ENCODE data around the gene NTN1. TPM values are rescaled to one million over a fixed set of nuclear protein-coding genes. Genes with fewer than 3 reads are reported as not detected.
A peak's percentile ranks its signal among the peaks of the same experiment; 100 is the strongest.

NTN1 gene
- total RNA-seq, 1 donor = 1.1 TPM

DNA sequence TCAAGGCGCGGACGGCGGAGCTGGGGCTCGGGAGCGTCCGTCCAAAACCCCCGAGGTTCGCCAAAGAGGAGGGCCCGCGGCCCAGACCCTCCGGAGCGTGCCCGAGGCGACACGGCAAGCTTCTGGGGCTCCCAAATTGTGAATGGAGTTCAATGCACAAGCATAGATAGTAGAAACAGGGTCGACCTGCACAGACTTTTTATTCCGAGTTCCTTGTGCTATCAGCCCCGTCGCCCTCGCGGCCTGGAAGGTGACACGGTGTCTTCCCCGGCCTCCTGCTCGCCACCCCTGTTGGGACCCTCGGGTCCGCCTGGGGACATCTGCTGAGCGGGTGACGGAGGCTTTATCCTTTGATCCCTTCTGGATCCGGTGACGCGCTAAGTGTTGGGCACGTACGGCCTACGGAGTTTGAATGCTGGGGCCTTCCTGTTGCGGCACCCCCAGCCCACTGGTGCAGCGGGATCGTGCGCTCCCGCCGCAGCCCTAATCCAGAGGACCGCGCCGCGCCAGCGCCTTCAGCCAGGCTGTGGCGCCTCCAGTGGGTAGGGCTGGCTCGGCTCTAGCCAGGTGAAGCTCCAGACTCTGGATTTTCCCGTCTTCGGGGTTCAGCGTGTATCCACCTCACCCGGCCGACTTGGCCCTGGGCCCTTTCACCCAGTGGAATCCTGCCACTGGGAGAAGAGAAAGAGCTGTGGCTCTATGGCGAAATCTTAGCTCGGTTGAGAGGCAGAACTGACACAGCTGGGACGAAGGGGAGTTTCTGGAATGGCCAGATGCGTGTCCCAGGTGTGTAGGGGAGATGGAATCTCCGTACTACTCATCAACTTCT lies 17.0 kb upstream of the NTN1 start:
- DNase-seq (ENCODE audit: low read depth in 2 of 3, low spot score in 2 of 3) = no peak

DNA sequence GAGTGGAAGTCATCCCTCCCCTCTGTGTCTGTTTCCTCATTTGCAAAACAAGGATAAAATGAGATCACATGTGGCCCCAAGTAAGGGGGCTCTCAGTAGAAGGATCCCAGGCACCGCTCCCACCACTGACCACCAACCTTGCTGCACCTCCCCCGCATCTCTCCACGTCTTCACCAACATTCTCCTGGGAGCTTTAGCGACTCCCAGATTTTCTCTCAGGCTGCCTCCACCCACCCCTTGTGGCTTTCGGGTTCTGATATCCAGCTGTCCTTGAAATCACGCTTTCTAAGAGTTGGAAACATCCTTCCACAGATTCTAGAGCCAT lies 16.4 kb upstream of the NTN1 start:
- DNase-seq (ENCODE audit: low read depth in 2 of 3, low spot score in 2 of 3) = no peak

DNA sequence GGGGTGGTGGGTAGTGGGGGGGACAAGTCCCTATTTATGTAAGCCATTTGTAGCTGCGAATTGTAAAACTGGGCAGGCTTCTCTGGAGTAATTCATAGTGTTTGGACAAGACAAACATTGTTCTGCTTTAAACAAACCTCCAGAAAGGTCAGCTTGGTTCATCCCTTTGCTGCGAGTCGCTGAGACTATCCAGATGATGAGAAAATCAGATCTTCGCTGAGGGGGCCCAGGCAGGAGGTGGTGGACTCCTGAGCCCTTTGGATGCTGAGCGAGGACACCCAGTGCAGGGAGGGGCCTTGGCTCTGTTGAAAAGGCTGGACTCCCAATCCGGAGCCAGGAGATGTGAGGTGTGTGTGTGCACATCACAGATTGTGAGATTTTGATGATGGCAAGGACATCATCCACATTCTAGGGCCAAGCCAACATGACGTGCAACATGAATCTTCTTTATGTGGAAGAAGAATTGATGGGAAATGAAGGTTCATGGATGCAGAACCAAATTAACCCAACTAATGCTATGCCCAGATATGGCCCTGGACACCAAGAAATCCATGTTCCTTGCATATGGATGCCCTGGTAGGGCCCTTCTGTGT lies 15.0 kb upstream of the NTN1 start:
- no peak for DNase-seq (ENCODE audit: low read depth in 2 of 3, low spot score in 2 of 3)

DNA sequence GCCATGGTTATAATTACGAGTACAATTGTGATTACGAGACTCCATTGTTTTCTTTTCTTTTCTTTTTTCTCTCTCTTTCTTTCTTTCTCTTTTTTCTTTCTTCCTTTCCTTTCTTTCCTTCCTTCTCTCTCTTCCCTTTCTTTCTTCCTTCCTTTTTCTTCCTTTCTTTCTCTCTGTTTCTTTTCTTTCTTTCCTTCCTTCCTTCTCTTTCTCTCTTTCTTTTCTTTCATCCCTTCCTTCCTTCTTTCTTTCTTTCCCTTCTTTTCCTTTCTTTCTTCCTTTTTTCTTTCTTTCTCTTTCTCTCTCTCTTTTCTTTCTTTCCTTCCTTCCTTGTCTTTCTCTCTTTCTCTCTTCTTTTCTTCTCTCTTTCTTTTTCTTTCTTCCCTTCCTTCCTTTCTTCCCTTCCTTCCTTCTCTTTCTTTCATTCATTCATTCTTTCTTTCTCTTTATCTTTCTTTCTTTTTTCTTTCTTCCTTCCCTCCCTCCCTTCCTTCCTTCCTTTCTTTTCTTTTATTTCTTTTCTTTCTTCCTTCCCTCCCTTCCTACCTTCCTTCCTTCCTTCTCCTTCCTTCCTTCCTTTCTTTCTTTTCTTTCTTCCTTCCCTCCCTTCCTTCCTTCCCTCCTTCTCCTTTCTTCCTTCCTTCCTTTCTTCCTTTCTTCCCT lies 14.1 kb upstream of the NTN1 start:
- DNase-seq (ENCODE audit: low read depth in 2 of 3, low spot score in 2 of 3) = no peak

DNA sequence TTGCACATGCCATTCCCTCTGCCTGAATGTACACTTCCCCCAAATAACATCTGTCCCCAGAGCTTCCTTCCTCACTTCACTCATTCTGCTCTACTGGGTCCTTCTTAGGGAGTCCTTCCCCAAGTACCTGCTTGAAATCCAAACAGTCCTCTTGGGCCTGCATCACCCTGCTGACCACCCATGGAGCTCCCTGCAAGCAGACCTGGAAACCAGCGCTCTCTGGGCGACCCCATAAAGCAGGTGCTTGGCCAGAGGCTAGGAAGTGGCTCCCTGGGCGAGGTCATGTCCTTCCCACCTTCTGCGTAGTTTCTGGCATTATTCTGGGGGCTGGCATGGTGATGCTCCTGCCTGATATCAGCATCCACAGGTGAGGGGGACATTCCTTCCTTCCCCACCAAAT lies 12.2 kb upstream of the NTN1 start:
- no peak for DNase-seq (ENCODE audit: low read depth in 2 of 3, low spot score in 2 of 3)

DNA sequence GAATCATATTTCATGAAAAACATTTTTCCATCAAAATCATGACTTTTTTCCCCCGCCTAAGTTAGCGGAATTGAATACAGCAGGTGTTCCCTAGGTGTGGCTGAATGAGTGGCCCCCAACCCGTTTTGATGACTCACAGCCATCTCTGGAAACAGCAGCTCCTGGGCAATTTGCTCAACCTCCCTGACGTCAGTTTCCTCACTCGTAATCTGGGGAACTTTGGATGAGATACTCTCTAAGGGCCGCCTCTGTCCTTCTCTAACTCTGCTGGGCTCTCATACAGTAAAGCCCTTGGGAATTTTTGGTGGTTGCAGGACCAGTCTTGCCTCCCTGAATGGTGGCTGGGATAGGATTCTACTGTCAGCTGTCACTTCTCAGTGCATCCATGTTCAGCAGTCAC lies 11.6 kb upstream of the NTN1 start:
- no peak for DNase-seq (ENCODE audit: low read depth in 2 of 3, low spot score in 2 of 3)

DNA sequence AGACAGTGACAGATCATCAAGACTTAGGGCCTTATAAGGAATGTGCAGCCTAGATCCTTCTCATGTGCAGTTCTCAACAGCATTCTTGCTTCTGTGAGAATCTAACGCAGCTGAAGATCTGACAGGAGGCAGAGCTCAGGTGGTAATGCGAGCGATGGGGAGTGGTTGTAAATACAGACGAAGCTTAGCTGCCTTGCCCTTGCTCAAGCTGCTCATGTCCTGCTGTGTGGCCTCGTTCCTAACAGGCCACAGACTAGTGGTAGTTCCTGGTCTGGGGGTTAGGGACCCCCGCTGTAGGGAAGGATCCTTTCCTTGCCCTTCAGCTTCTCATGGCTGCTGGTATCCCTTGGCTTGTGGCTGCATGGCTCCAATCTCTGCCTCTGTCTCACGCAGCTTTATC lies 10.3 kb upstream of the NTN1 start:
- DNase-seq (ENCODE audit: low read depth in 2 of 3, low spot score in 2 of 3) = no peak

DNA sequence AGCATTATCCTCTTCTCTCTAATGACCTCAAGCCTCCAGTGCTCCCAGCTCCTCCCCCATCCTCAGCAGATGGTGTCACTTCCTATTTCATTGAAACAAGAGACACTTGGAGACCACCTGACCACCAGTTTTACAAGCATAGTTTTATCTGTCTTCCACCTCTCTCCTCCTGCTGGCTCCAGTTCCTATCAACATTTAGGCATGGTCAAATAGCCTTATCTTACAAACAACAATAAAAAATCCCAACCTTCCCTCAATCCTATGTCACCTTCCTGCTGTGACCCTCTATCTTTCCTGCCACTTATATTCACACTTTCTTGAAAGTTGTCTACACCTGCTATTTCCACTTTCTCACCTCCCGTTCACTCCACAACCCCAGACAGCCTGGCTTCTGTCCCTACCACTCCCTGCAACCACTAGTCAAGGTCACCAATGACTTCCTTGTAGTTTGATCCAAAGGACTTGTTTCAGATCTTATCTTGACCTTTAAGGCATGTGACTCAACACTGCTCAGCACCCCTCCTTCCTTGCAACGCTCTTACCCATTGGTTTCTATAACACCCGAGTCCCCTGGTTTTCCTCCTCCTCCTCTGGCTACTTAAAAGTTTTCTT lies 4.3 kb upstream of the NTN1 start:
- peak in 1 of 3 donors; percentile 53 for DNase-seq (ENCODE audit: low read depth in 2 of 3, low spot score in 2 of 3)

DNA sequence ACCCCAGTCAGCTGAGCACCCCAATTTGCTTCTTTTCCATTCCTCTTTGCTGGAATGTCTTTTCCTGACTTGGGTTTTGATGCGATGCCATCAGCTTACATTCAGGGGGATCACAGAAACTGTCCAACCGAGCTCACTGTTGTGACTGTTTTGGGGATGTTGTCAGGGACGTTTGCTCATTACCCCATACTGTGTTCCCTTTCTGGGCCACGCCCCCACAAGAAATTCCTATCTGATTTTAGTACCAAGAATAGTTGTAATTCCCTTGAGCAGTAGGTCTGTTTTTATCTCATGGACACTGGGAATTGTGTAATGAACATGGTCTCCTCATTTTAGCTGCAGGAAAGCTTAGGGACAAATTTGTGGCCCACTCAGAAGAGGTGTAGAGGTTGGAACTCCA lies 2.6 kb upstream of the NTN1 start:
- no peak for DNase-seq (ENCODE audit: low read depth in 2 of 3, low spot score in 2 of 3)

DNA sequence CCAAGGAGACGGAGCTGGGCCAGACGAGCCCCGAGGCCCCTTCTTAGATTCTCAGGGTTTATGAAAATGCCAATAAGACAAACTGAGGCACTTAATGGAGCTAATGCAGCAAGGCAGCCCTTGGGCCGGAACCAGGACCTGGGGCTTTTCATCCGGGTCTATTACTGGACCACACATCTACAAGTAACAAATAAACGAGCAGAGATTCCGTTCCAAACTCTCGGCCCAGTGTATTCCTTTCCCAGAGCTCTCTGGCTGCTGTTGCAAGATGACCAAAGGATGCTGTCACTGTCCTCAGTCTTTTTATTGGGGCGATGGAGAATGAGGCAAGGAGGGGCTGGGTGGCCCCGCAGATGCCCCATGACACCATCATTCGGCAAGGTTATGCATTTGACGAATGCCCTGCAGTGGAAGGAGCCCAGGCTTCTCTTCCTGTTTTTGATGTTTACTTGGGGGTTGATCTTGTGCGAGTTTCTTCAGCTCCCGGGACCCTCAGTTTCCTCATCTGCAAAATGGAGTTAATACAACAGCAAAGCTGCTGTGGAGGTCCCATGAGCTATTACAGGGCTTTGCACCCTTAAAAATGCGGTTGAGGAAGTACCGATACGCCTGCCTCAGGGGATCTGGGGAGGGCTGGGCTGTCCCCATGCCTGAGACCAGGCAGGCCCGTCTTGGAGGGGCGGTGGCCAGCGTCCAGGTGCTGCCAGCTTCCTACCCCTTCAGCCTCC lies 1.1 kb upstream of the NTN1 start:
- no peak for DNase-seq (ENCODE audit: low read depth in 2 of 3, low spot score in 2 of 3)

DNA sequence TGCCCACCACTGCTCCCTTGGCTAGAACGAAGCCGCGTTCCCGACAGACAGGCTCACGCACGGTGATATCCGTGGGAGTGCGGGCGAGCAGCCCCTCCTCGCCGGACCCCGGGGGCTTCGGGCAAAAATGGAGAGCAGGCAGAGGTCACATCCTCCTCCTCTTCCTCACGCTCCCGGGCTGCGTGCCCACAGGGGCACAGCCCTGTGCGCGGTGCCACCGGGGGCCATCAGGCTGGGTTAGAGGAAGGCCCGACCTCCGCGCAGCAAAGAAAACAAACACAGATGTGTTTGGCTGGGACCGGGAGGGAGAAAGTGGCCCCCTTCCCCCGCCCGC lies 519 bp upstream of the NTN1 start:
- DNase-seq (ENCODE audit: low read depth in 2 of 3, low spot score in 2 of 3) = no peak

DNA sequence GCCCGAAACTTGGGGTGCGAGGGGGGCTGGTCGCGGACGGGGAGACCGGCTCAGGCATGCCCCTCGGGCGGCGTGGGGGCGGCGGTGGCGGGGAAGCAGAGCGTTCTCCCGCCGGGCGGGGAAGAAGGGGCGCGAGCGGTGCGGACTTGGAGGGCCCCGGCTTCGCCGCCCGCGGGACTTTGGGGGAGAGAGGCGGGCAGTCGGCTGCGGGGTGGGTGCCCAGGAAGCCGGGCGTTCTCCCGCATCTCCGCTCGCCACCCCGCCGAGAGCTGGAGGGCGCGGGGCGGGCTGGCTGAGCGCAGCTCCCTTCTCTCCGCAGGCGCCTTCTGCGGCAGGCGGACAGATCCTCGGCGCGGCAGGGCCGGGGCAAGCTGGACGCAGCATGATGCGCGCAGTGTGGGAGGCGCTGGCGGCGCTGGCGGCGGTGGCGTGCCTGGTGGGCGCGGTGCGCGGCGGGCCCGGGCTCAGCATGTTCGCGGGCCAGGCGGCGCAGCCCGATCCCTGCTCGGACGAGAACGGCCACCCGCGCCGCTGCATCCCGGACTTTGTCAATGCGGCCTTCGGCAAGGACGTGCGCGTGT lies 772 bp downstream of the NTN1 start:
- DNase-seq (ENCODE audit: low read depth in 2 of 3, low spot score in 2 of 3) = no peak

DNA sequence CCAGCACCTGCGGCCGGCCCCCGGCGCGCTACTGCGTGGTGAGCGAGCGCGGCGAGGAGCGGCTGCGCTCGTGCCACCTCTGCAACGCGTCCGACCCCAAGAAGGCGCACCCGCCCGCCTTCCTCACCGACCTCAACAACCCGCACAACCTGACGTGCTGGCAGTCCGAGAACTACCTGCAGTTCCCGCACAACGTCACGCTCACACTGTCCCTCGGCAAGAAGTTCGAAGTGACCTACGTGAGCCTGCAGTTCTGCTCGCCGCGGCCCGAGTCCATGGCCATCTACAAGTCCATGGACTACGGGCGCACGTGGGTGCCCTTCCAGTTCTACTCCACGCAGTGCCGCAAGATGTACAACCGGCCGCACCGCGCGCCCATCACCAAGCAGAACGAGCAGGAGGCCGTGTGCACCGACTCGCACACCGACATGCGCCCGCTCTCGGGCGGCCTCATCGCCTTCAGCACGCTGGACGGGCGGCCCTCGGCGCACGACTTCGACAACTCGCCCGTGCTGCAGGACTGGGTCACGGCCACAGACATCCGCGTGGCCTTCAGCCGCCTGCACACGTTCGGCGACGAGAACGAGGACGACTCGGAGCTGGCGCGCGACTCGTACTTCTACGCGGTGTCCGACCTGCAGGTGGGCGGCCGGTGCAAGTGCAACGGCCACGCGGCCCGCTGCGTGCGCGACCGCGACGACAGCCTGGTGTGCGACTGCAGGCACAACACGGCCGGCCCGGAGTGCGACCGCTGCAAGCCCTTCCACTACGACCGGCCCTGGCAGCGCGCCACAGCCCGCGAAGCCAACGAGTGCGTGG lies 1.5 kb downstream of the NTN1 start:
- peak in 1 of 3 donors; percentile 42 for DNase-seq (ENCODE audit: low read depth in 2 of 3, low spot score in 2 of 3)

DNA sequence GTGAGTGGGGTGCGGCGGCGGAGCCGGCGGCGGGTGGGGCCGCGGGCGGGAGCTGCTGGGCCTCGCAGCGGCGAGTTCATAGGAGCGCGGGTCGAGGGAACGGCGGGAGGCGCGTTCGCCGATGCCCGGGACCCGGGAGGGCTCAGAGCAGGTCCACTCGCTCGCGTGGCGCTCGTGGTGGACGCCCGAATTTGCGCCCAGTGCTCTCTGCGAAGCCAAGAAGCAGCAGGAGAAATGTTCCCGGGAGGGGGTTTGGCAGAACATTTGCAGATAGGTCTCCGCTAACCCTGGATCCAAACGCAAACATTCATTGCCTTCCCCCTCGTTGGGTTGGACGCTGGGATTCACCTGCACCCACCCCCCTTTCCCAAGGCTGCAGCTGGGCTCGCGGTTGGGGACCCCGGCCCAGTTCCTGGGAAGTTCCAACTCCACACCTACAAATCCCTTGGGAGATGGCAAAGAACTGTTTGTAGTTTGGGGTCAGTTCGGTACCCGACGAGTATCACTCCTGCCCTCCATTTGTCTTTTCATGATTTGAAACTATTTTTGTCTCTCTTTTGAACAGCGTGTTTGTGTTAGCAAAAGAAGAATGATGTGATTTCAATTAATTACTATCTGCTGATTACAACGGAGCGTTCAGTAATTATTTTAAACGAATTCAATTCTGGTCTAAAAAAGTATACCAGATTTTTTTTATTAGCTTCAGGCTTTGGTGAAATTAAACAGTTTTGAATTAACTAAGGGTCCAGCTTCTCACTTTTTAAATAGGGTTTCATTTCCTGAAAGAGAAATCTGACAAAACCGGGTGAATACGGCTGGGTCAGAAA lies 2.3 kb downstream of the NTN1 start:
- no peak for DNase-seq (ENCODE audit: low read depth in 2 of 3, low spot score in 2 of 3)

DNA sequence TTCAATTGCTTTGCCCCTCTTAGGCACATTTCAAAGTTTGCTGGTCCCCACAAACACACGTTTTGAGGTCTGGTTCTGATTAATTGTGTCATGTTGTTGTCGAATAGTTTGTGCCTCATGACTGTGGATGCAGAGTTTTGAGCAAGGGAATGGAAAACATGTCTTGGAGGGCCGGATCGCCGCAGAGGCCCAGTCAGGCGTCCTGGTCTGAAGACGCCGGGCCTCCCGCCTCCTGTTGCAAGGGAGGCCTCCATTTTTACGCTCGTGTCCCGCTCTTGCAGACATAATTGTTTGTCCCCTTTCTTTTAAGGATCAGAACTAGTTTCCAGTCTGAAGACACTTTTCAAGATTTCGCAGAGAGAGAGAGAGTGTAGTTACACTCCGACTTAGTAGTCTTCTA lies 3.2 kb downstream of the NTN1 start:
- no peak for DNase-seq (ENCODE audit: low read depth in 2 of 3, low spot score in 2 of 3)

DNA sequence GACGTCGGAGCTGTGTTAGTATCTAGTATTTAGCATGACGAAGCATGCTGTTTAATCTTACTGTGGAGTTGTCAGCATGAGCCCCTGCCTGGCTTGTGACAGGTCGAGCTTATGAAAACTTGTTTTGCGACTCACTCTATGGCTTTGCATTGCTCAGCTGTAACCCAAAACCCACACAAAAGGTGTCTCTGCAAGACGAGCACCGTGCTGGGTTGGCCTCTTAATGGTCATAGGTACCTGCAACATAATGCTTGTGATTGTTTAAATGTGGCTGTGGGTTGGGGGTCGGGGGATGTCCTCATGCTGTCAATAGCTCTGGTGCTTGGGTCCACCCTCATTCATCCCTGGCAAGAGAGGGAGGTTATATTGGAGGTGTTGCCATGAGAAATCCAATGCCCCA lies 5.4 kb downstream of the NTN1 start:
- no peak for DNase-seq (ENCODE audit: low read depth in 2 of 3, low spot score in 2 of 3)

DNA sequence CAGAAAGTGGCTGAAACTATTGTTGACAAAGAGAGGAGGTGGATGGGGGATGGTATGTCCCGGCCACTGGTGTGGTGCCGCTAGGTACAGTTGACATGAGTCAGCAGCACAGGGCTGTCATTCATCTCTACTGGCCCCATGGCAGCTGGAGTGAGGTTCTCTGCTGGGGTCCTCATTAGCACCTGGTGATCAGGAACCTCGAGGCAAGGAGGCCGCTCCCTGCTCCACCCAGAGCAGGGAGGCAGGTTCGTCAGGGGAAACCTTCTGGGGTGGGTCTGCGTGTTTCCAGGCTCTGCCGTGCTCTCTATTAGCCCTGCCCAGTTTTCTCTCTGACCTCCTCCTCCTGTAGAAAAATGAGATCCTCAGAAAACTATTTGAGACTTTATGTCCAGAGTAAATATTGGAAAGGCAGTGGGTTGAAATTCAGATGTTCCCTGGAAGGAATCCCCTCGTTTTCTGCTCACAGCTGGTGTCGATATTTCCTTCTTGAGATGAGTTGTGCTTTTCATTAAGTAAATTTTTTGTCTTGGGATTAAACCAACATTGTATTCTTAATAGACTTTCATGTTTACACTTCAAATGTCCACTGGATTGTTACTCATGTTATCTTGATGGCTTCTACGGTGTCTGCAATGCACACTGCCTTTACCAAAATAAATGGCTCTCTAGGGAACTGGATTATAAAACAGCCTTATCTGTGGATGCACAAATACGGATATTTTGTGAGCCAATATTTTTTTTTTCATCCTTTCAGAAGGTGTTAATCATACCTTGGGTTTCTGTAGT lies 7.1 kb downstream of the NTN1 start:
- no peak for DNase-seq (ENCODE audit: low read depth in 2 of 3, low spot score in 2 of 3)

DNA sequence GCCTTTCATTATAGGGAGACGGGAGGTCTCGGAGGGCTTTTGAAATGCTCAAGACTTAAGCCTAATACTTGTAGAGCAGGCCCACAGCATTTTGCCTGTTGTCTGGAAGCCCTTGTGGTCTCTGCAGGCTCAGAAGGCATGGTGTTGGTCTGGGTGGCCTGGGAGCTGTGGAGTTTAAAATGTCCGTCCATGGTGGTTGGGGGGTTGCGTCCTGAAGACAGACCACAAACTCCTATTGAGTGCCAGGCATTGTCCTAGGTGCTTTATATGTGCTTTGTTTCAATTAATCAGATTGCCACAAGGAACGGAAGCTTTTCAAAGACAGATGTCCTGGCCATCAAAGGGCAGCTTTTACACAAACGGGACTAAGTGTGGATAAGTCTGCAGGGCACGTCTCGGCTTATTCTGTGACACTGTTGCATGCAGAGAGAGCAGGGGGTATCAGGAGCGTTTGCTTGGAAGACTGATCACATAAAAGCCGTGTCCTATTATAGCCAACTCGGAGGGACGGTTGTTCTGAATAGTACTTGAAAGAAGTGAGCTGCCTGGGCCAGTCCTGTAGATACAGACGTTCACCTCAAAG lies 7.8 kb downstream of the NTN1 start:
- DNase-seq (ENCODE audit: low read depth in 2 of 3, low spot score in 2 of 3) = no peak
